HL-60 (cell line): Measurements from ENCODE around the gene MKS1.

Experiments
- DNase-seq, 2 experiments: peaks; one replicate each; pipeline ENCODE4 v3.0.0-alpha.2; 2010 to 2020; ENCODE audit warnings: low read depth in 1 of 2, low spot score in 1 of 2
- H3K27ac ChIP-seq: fragments of 250-450 bp; sonication (Bioruptor Pico); replicated peaks from 2 replicates; pipeline ENCODE4 v1.5.1; 2020; ENCODE audit warnings: mild to moderate bottlenecking, moderate library complexity
- H3K27me3 ChIP-seq: fragments of 250-450 bp; sonication (Bioruptor Pico); 2 replicates; pipeline ENCODE4 v1.5.1; 2021; ENCODE audit warnings: mild to moderate bottlenecking, moderate library complexity; ENCODE audit not compliant: insufficient read depth, poor library complexity, severe bottlenecking
- H3K4me3 ChIP-seq: replicated peaks from 2 replicates; pipeline ENCODE4 v1.5.1; 2011; ENCODE audit warnings: mild to moderate bottlenecking, control low read depth, low read length; ENCODE audit not compliant: insufficient read depth
- CTCF ChIP-seq: IDR thresholded peaks from one replicate; pipeline ENCODE4 v1.5.1; 2011; ENCODE audit warnings: low read length, control low read depth, inconsistent platforms; ENCODE audit not compliant: insufficient read depth
- GABPA ChIP-seq: IDR thresholded peaks from 2 replicates; pipeline ENCODE4 v1.6.1; 2012; ENCODE audit warnings: low read depth
- POLR2AphosphoS5 ChIP-seq: IDR thresholded peaks from 2 replicates; pipeline ENCODE4 v1.6.1; 2012; ENCODE audit warnings: low read depth
- REST ChIP-seq: IDR thresholded peaks from 2 replicates; pipeline ENCODE4 v1.6.1; 2012; ENCODE audit warnings: low read depth; ENCODE audit not compliant: insufficient replicate concordance
- SPI1 ChIP-seq: IDR thresholded peaks from 2 replicates; pipeline ENCODE4 v1.6.1; 2012; ENCODE audit warnings: low read depth, mild to moderate bottlenecking, borderline replicate concordance
- long read RNA-seq: library from polyadenylated mRNA; unstranded; transcript quantifications from one replicate; pipeline ENCODE4 v2.0.0, GENCODE V29; 2020

Gene MKS1
- long read RNA-seq, transcript MKS1-202 (18 exons, 2,397 nt) = major isoform, 168 of 272 reads
- long read RNA-seq, partial matches to known transcripts = 35 of 272 reads
- long read RNA-seq, other reads (novel, unspliced or antisense) = 61 of 272 reads

DNA sequence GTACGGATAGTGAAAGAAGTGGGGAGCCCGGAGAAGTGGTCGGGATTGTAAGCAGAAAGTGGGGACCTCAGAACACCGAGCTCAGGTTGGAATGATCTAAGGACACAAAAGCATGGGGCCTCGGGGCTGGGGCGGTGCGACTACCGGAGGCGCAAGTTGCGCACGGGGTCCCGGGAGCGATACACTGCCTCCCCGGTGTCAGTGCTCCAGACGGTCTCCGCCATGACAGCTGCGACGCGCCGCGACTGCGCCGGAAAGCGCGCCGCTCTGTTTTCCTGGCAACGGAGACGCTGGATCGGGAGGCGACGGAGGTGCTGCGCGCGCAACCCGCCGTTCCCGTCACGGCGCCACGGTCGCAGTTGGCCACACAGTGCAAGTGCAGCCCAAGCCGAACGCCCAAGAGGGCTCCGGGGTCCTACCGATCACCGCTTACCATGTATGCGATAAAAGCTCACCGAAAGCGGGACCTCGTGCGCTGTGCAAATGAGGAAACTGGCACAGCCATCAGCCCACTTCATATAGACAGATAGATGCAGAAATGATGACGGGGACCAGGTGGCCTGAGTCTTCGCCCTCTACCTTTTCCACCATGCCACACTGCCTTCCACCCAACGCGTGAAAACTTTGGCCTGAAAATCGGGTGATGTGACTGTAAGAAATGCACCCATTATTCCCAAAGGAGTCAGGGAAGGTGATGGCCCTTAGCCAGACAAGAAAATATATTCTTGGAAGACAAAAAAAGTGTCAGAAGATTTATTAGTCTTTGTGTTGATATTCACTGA is at the start of gene MKS1:
TSS of gene MKS1 (minus strand) at position 249 of the 782 bp plus-strand sequence. CDS start at position 224, 25 bp downstream.
- peak; percentile 87 to 96 for DNase-seq
- Histone ChIP-seq H3K27ac (peak within 1 kb of the TSS; percentile 85), H3K27me3 (no peaks in the 10 kb centered on the region), H3K4me3 (peak within 1 kb of the TSS; percentile 77)
- peak; percentile 17 for TF ChIP-seq CTCF
- TF ChIP-seq GABPA = no peak
- peak; percentile 41 for TF ChIP-seq REST
- TF ChIP-seq SPI1 = no peak
- peak; percentile 93 for TF ChIP-seq POLR2AphosphoS5

- peak; percentile 27 to 70 for DNase-seq
- TF ChIP-seq CTCF (no peak), GABPA (no peak), SPI1 (peak; percentile 29; the same call in 1 of the 2 replicates), POLR2AphosphoS5 (peak; percentile 90), REST (no peak)
- Histone ChIP-seq H3K4me3 (no peak overlapping the region), H3K27me3 (no peaks in the 10 kb centered on the region), H3K27ac (peak overlapping the region; percentile 13)
Observed at GRCh38 chr17:58268326-58268725, 49.3 kb upstream of the MKS1 start.

DNA sequence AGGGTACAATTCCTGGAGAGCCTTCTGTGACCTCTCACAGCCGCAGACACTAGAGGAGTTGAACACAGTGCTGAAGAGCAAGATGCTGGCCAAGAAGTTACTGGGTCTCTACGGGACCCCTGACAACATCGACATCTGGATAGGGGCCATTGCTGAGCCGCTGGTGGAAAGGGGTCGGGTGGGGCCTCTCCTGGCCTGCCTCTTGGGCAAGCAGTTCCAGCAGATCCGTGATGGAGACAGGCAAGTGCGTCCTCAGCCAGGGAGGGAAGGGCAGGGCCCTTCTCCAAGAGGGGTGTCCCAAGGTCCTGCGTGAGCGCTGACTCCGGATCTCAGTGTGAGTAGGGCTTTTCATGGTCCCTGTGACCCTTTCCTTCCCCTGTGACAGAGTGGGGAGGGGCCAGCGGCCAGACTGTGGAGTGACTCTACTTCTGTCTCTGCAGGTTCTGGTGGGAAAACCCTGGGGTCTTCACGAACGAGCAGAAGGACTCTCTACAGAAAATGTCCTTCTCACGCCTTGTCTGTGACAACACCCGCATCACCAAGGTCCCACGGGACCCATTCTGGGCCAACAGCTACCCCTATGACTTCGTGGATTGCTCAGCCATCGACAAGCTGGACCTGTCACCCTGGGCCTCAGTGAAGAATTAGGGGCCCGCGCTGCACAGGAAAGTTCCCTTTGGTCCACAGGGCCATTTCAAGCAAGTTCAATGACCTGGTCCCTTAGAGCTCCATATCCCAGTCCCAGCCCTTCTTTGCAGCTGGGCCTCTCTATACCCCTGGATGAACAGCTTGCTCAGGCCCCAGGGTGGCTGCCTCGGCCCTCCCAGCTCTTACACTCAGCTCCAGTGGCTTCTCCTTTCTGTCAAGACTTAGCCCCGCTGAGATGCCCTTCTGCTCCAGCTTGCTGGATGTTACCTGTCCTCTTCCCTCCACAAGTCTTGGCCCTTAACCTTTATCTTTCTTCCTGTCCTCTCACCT is 48.6 kb upstream of the MKS1 start:
- DNase-seq = peak; percentile 57 to 85
- Histone ChIP-seq H3K4me3 (no peak overlapping the region), H3K27ac (peak overlapping the region; percentile 13), H3K27me3 (no peaks in the 10 kb centered on the region)
- TF ChIP-seq SPI1 (peak; percentile 42; the same call in 1 of the 2 replicates), CTCF (no peak), POLR2AphosphoS5 (peak; percentile 96), REST (peak; percentile 40), GABPA (0 out of 2 replicates have a peak, but pooled peaks have one; percentile 33)
